H9 (cell line): Measurements from ENCODE around the gene RAB9A. TPM values are rescaled to one million over a fixed set of nuclear protein-coding genes. Genes with fewer than 3 reads are reported as not detected.

Experiments
- DNase-seq: peaks from one replicate; pipeline ENCODE4 v3.0.0-alpha.2; 2017
- H2AFZ ChIP-seq: one replicate; pipeline ENCODE4 v1.6.1; 2013; ENCODE audit warnings: mild to moderate bottlenecking, low read length, control low read depth, moderate library complexity
- H2AK5ac ChIP-seq: 2 replicates; pipeline ENCODE4 v1.6.1; 2013; ENCODE audit warnings: low read length, control low read depth, mixed read lengths; ENCODE audit not compliant: insufficient read length
- H2BK120ac ChIP-seq: one replicate; pipeline ENCODE4 v1.6.1; 2013; ENCODE audit warnings: low read depth, mild to moderate bottlenecking, low read length, control low read depth, inconsistent platforms; ENCODE audit not compliant: poor library complexity, severe bottlenecking
- H2BK12ac ChIP-seq: 2 replicates; pipeline ENCODE4 v1.6.1; 2013; ENCODE audit warnings: low read length, control low read depth, mixed read lengths, low read depth; ENCODE audit not compliant: insufficient read length
- H2BK15ac ChIP-seq: 2 replicates; pipeline ENCODE4 v1.6.1; 2013; ENCODE audit warnings: low read depth, low read length, control low read depth
- H2BK20ac ChIP-seq: one replicate; pipeline ENCODE4 v1.6.1; 2013; ENCODE audit warnings: low read depth, mild to moderate bottlenecking, low read length, control low read depth, inconsistent platforms; ENCODE audit not compliant: poor library complexity, severe bottlenecking
- H2BK5ac ChIP-seq: 2 replicates; pipeline ENCODE4 v1.6.1; 2013; ENCODE audit warnings: low read length, control low read depth, mixed read lengths; ENCODE audit not compliant: insufficient read length
- H3K14ac ChIP-seq: 2 replicates; pipeline ENCODE4 v1.6.1; 2013; ENCODE audit warnings: low read length, control low read depth; ENCODE audit not compliant: insufficient read depth
- H3K18ac ChIP-seq: 2 replicates; pipeline ENCODE4 v1.6.1; 2013; ENCODE audit warnings: low read depth, mild to moderate bottlenecking, mixed read lengths, low read length, control low read depth; ENCODE audit not compliant: insufficient read length
- H3K23ac ChIP-seq: 2 replicates; pipeline ENCODE4 v1.6.1; 2013; ENCODE audit warnings: low read length, control low read depth, mixed read lengths, low read depth; ENCODE audit not compliant: insufficient read length
- H3K23me2 ChIP-seq: 2 replicates; pipeline ENCODE4 v1.6.1; 2013; ENCODE audit warnings: low read depth, mild to moderate bottlenecking, mixed read lengths, low read length, control low read depth; ENCODE audit not compliant: insufficient read length, poor library complexity, severe bottlenecking
- H3K27ac ChIP-seq: 2 replicates; pipeline ENCODE4 v1.5.1; 2013; ENCODE audit warnings: low read length, control low read depth, mixed read lengths, low read depth; ENCODE audit not compliant: insufficient read length
- H3K27me3 ChIP-seq: 2 replicates; pipeline ENCODE4 v1.6.1; 2013; ENCODE audit warnings: low read length, control low read depth, inconsistent platforms; ENCODE audit not compliant: insufficient read depth
- H3K4ac ChIP-seq: 2 replicates; pipeline ENCODE4 v1.6.1; 2013; ENCODE audit warnings: low read depth, mild to moderate bottlenecking, control low read depth, inconsistent platforms, low read length, moderate library complexity
- H3K4me1 ChIP-seq: 2 replicates; pipeline ENCODE4 v1.6.1; 2013; ENCODE audit warnings: low read length, control low read depth, inconsistent platforms; ENCODE audit not compliant: insufficient read depth
- H3K4me2 ChIP-seq: 2 replicates; pipeline ENCODE4 v1.6.1; 2013; ENCODE audit warnings: low read length, control low read depth, mixed read lengths; ENCODE audit not compliant: insufficient read length, insufficient read depth
- H3K56ac ChIP-seq: 2 replicates; pipeline ENCODE4 v1.6.1; 2013; ENCODE audit warnings: low read depth, mild to moderate bottlenecking, mixed read lengths, low read length, control low read depth; ENCODE audit not compliant: insufficient read length
- H3K79me1 ChIP-seq: 2 replicates; pipeline ENCODE4 v1.6.1; 2013; ENCODE audit warnings: low read depth, mild to moderate bottlenecking, moderate library complexity, low read length, control low read depth, inconsistent platforms; ENCODE audit not compliant: insufficient read depth, poor library complexity, severe bottlenecking
- H3K79me2 ChIP-seq: 2 replicates; pipeline ENCODE4 v1.6.1; 2013; ENCODE audit warnings: low read length, control low read depth, inconsistent platforms; ENCODE audit not compliant: insufficient read depth
- H3K9ac ChIP-seq: 2 replicates; pipeline ENCODE4 v1.6.1; 2013; ENCODE audit warnings: low read length, control low read depth, mixed read lengths; ENCODE audit not compliant: insufficient read length; ENCODE audit errors: extremely low read depth
- H3K9me3 ChIP-seq: one replicate; pipeline ENCODE4 v1.6.1; 2013; ENCODE audit warnings: low read depth, low read length, inconsistent platforms; ENCODE audit not compliant: control insufficient read depth
- H3T11ph ChIP-seq: one replicate; pipeline ENCODE4 v1.6.1; 2013; ENCODE audit warnings: mild to moderate bottlenecking, low read length, control low read depth, inconsistent platforms
- H4K20me1 ChIP-seq: one replicate; pipeline ENCODE4 v1.6.1; 2013; ENCODE audit not compliant: control insufficient read depth, insufficient read length, insufficient read depth
- H4K5ac ChIP-seq: 2 replicates; pipeline ENCODE4 v1.6.1; 2013; ENCODE audit warnings: low read depth, mild to moderate bottlenecking, mixed read lengths, low read length, control low read depth; ENCODE audit not compliant: insufficient read length
- H4K8ac ChIP-seq: replicated peaks from 2 replicates; pipeline ENCODE4 v1.6.1; 2013; ENCODE audit warnings: low read length, control low read depth, mixed read lengths, low read depth; ENCODE audit not compliant: insufficient read length
- H4K91ac ChIP-seq: 2 replicates; pipeline ENCODE4 v1.6.1; 2013; ENCODE audit warnings: low read depth, mild to moderate bottlenecking, moderate library complexity, mixed read lengths, low read length, control low read depth; ENCODE audit not compliant: insufficient read length
- H3K27ac Mint-ChIP-seq, 3 experiments: 2 replicates in 2 of 3; 3 replicates in 1 of 3; pipeline ENCODE4 v1.8.0; 2020 to 2021; ENCODE audit warnings: mixed read lengths in 3 of 3, mild to moderate bottlenecking in 1 of 3, moderate library complexity in 1 of 3
- H3K27me3 Mint-ChIP-seq: 2 replicates; pipeline ENCODE4 v1.8.0; 2021; ENCODE audit warnings: low read depth, mild to moderate bottlenecking, moderate library complexity, mixed read lengths
- H3K36me3 Mint-ChIP-seq, 3 experiments: 2 replicates in 2 of 3; 3 replicates in 1 of 3; pipeline ENCODE4 v1.8.0; 2020 to 2021; ENCODE audit warnings: low read depth in 3 of 3, mixed read lengths in 3 of 3; ENCODE audit not compliant: insufficient read depth in 1 of 3
- H3K4me1 Mint-ChIP-seq, 2 experiments: 2 replicates each; pipeline ENCODE4 v1.8.0; 2020; ENCODE audit warnings: mixed read lengths in 2 of 2
- H3K4me3 Mint-ChIP-seq, 2 experiments: 2 replicates in 1 of 2; 3 replicates in 1 of 2; pipeline ENCODE4 v1.8.0; 2020 to 2021; ENCODE audit warnings: mild to moderate bottlenecking in 2 of 2, mixed read lengths in 2 of 2, moderate library complexity in 1 of 2
- H3K9me3 Mint-ChIP-seq, 2 experiments: 2 replicates in 1 of 2; 3 replicates in 1 of 2; pipeline ENCODE4 v1.8.0; 2020; ENCODE audit warnings: mild to moderate bottlenecking in 2 of 2, mixed read lengths in 2 of 2, moderate library complexity in 1 of 2
- CTCF ChIP-seq: fragments of 200-600 bp; sonication (generic); conservative IDR thresholded peaks from 3 replicates; pipeline ENCODE4 v1.8.0; 2021; ENCODE audit warnings: antibody characterized with exemption, mild to moderate bottlenecking
- WGBS: extraction: QIAGEN DNeasy Blood & Tissue Kit; methylation state at CpG from one replicate; pipeline ENCODE4 v1.1.7; 2013; ENCODE audit warnings: missing lambda C conversion rate, low lambda C conversion rate, mixed read lengths; ENCODE audit not compliant: insufficient read length; ENCODE audit errors: extremely low coverage; 5-methylcytosine and 5-hydroxymethylcytosine counted together
- total RNA-seq: library from RNA; stranded (reverse); gene quantifications from 2 replicates; pipeline ENCODE4 v1.2.1, GENCODE V29; 2021

RAB9A gene
- total RNA-seq, 1 experiment from 2014 or later: 21.3 TPM

GRCh38 chrX:13652287-13652793, 36.6 kb upstream of the RAB9A start:
- Histone ChIP-seq H3K4me1 (no peaks in the 10 kb centered on the region; the same call in 1 of the 2 replicates), H2BK20ac (no peak overlapping the region), H2BK15ac (no peak overlapping the region), H3K18ac (no peak overlapping the region), H3K9me3 (no peaks in the 10 kb centered on the region), H2AFZ (no peak overlapping the region), H3K9ac (peak overlapping the region; percentile 60), H4K8ac (no peak overlapping the region), H3K23me2 (no peaks in the 10 kb centered on the region), H3T11ph (no peak overlapping the region), H3K56ac (no peak overlapping the region), H3K4me2 (peak overlapping the region; percentile 79), H4K91ac (no peak overlapping the region), H2BK5ac (no peak overlapping the region), H4K5ac (no peak overlapping the region), H3K79me1 (no peaks in the 10 kb centered on the region), H2BK120ac (no peak overlapping the region), H3K27ac (no peak overlapping the region), H3K27me3 (no peaks in the 10 kb centered on the region), H2BK12ac (no peak overlapping the region), H3K23ac (no peak overlapping the region), H3K14ac (no peak overlapping the region), H4K20me1 (no peaks in the 10 kb centered on the region), H3K79me2 (no peaks in the 10 kb centered on the region), H2AK5ac (no peak overlapping the region), H3K4ac (no peak overlapping the region)
- WGBS: no CpG with 5 or more reads among the region's 7 CpGs
- no peak for DNase-seq
- H3K27ac Mint-ChIP-seq: no peak overlapping the region
- H3K27me3 Mint-ChIP-seq: no peaks in the 10 kb centered on the region; the same call in 1 of the 2 replicates
- peaks cover 0 to 16% (median 8%) of the 10 kb centered on the region in 3 experiments; a peak in 3 of 7 replicates for H3K36me3 Mint-ChIP-seq
- H3K9me3 Mint-ChIP-seq: peaks cover 32 to 54% of the 10 kb centered on the region in 2 experiments
- peak overlapping the region; percentile 78 to 85 for H3K4me3 Mint-ChIP-seq
- TF ChIP-seq CTCF: no peak
- 0 out of 4 replicates have a peak, but pooled peaks cover 2 to 4% of the 10 kb centered on the region in 2 experiments for H3K4me1 Mint-ChIP-seq
